Central memory CD4-positive, alpha-beta T cell (primary cell): Measurements from ENCODE around the gene NETO2.
"Not testable (repeated sequence)": the region's sequence is repeated elsewhere in the genome, so short reads cannot be mapped to it uniquely, and the experiment has no call there.

Experiments
- DNase-seq: peaks from one replicate; pipeline ENCODE4 v3.0.0; 2022

Gene NETO2

DNA sequence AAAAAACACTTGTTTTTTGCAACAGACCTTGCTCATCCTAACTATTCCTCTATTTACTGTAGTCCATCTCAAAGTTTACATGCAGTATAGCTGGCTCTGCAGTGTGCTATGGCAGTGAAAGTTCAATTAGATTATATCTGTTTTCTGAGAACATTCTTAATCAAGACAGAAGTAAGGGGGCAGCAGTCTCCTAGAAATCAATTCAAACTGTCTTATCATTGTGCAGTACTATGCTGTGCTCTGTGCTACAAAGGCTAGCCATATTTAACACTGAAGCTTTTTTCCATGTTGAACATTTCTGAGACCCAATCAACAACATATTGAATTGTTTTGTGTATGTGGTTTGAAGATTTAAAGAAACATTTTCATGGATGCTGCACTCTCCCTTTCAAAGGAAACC, 11.4 kb downstream of the NETO2 start:
- DNase-seq = no peak

DNA sequence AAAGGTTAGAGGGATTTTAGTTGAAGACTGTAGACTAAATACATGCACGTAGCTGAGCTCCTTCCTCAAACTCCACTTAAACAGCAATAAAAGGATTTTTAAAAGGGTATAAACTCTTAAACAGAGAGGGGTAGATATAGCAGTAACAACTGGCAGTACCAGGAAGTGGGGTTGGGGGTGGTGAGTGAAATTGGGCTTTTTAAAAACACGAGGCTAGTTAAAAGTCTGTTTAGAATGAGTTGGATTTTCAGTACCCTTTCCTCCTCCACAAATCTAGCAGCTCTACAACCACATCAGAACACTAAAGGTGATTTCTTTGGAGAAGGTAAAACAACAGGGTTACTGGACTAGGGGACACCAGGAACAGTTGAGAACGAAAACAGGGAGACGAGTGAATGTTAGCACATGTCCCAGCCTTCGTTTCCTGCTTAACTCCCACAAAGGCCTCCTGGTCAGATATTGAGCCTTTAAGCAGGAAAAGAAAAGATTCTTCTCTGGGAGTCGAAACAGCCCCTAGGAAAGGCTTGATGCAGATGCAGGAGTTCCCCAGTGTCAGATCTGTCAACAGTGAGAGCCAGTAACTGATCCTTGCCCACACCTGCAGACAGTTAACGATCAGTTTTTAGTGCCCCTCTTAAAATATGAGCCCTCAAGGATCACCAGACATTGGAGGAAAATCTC, 13.8 kb downstream of the NETO2 start:
- no peak for DNase-seq

GRCh38 chr16:47127541-47127940, 16.2 kb downstream of the NETO2 start:
- no peak for DNase-seq

GRCh38 chr16:47125757-47126156, 18.0 kb downstream of the NETO2 start:
- DNase-seq = no peak

DNA sequence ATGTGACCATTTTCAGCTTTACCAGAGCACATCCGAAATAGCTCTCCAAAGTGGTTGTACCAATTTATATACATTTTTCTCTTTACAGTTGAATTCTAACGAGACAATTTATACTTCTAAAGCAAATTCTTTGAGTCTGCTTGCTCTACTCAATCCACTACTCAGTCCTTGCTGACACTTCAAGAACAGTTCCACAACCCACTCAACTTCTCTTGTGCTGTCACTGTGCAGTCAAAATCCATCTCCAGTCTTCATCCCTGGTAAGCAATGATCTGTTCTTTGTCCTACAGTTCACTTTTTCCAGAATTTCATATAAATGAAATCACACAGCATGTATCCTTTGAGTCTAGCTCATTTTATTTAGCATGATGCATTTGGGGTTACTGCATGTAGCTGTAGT, 30.6 kb downstream of the NETO2 start:
- no peak for DNase-seq

DNA sequence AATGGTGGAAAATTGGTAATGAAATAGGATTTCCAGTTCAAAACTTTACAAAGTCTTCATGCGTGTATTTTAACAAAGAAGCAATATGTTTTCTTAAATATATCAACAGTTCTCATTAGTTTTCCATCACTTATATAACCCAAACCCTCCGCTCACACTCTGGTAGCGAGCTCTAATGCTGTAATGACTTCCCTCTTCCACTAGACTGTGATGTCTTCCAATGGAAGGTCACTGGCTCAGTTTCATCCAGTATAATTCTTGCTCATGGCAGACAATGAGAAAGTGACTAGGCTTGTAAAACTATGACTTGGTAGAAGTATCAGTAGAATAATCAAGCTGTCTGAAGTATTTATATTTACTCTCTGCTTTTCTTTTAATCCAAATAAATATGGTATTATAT, 32.8 kb downstream of the NETO2 start:
- no peak for DNase-seq

- DNase-seq = no peak
Observed at GRCh38 chr16:47109361-47109760, 34.4 kb downstream of the NETO2 start.

- DNase-seq = not testable (repeated sequence)
Observed at GRCh38 chr16:47102921-47103320, 40.8 kb downstream of the NETO2 start.

GRCh38 chr16:47097154-47097553, 46.6 kb downstream of the NETO2 start:
- not testable (repeated sequence) for DNase-seq

DNA sequence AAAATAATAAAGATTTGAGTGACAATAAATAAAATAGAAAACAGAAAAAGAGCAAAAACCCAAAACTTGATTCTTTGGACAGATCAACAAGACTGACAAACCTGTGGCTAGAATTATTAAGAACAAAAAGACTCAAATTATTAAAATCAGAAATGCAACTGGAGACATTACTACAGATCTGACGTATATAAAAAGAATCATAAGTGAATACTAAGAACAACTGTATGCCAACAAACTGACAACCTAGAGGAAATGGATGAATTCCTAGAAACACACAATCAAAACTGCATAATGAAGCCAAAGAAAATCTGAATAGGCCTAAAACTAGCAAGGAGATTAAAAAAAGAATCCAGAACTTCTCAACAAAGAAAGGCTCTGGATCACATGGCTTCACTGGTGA, 47.4 kb downstream of the NETO2 start:
- DNase-seq = no peak

DNA sequence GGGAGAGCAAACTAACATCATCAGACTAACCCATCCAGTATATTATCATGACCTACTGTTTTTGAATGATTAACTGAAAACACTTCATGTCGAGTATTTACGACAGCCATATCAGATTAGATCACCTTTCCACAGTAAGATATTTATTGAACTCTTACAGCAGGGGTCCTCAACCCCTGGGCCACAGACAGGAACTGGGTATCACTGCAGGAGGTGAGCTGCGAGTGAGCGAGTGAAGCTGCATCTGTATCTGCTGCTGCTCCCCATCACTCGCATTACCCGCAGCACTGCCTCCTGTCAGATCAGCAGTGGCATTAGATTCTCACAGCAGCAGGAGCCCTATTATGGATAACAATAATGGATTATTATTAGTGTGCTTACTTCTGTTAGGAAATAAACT, 59.5 kb downstream of the NETO2 start:
- no peak for DNase-seq

GRCh38 chr16:47082099-47082865, 61.5 kb downstream of the NETO2 start:
- DNase-seq = no peak

- no peak for DNase-seq
Observed at GRCh38 chr16:47081115-47081514, 62.6 kb downstream of the NETO2 start.

- DNase-seq = no peak
Observed at GRCh38 chr16:47079860-47080259, 63.9 kb downstream of the NETO2 start.

DNA sequence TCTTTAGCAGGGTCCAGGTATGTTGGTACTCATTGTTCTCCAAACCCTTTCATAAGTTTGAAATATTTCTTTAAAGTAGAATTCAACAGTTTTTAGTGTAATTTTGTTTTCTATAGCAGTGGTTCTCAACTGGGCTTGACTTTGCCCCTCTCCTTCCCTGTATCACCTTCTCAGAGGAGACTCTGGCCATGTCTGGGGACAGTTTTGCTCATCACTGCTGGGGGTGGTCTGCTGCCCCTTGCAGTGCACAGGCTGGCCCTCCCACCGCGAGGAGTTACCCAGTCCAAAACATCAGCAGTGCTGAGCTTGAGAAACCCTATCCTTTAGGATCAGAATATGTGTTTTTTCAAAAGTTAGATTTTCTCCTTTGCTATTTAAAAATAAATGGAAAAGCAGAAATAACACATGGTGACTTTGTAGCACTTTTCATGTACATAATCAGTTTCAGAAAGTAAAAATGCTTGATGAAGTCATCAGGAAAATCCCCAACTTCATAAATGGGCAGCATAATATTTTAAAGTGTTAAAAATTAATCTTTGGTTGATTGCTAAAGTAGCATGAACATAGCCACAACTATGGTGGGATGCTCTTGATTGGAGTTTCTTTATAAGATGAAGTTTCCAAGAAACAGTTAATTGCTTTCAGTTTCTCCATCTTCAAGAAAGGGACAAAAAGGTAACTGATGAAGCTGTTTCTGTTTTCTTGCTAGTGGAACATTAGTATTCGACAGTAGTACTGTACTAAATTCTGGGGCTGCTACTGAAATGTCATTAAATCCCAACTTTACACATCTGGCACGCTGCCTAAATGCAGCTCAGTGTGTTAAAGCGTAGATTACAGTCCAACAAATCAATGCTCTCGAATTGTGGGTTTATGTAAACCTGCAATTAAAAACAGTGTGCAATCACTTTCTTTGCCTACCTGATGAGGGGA, 70.3 kb downstream of the NETO2 start:
- no peak for DNase-seq

- DNase-seq = no peak
Observed at GRCh38 chr16:47072158-47072557, 71.6 kb downstream of the NETO2 start.

DNA sequence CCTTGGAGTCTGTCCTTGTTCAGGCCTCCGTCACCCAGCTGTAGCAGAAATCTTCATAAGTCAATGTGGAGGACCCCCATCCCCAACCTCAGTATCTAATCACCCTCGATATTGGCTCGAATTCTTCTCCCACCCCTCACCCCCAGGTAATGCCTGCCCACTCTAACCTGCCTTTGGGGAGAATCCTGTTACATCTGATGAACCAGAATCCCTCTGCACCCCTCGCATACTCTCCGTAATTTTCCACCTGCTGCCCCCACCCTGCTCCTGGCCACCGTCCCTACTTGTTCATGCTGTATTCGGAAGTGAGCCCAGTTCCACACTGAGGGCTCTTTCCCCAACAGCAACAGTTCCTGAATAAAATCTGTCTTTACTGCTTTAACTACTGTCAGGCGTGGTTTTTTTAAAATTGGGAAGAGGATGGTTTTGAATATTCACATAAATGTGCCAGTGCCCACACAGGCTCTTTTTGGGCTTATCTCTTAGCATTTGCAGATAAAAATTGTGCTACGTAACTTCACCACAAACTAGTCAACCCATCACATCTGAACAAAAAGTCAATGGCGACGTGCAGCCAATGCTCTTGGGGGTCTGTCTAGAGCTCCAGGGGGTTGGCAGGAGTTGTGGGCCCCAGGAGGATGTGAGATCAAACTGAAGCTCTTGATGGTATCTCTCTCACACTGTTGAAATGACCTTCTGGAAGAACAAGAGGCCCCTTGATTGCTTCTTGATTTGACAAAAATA, 73.7 kb downstream of the NETO2 start:
- no peak for DNase-seq

DNA sequence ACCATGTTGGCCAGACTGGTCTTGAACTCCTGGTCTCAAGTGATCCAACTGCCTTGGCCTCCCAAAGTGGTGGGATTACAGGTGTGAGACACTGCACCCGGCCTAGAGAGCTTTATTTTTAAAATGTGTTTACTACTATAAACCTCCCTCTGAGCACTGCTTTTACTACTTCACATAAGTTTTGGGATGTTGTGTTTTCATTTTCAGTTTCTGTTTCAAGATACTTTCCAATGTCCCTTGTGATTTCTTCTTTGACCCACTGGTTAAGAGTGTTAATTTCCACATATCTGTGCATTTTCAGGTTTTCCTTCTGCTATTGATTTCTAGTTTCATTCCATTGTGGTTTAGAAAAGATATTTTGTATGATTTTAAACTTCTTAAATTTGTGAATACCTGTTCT, 74.4 kb downstream of the NETO2 start:
- DNase-seq = no peak

DNA sequence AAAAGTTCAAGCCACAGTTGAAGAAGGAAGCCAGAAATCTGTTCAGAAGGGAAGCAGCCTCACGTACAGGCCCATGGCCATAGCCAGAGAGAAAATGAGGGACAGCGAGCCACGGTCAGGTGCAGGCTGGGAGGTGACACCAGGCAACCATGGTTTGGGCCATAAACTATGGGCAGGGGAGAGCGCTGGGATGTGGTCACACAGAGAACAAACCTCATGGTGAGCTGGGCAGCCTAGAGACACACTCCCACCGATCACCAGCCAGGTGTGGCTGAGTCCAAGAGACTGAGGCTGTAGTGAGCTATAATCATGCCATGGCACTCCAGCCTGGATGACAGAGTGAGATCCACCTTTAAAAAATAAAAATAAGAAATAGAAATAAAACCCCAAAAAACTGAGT, 76.5 kb downstream of the NETO2 start:
- DNase-seq = no peak

GRCh38 chr16:47065766-47066688, 77.7 kb downstream of the NETO2 start:
- DNase-seq = no peak

DNA sequence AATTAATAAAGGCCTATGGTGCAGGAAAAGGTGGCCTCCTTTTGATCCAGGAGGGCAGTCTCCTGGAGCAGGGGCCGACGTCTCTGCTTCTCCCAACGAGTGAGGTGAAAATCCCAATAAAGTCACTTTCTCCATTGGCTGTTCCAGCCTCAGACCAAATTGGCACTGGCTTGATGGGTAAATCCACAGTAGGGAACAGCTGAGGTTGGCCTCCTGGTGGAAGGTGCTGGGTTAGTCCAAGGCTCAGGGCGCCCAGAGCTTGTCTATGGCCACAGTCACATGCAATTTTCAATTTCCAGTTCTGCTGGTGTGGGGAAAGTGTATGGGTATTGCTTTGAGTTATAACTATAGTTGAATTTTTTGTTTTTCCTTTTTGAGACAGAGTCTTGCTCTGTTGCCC, 79.0 kb downstream of the NETO2 start:
- no peak for DNase-seq
